Measurements from ENCODE around the gene ALDH1A3.

GRCh38 chr15:100949691-100950090 lies 70.1 kb downstream of the ALDH1A3 start:
- no peak for TF ChIP-seq ELF1 (IDR thresholded peaks at IDR 0.05)
- TF ChIP-seq TEAD4 (IDR thresholded peaks at IDR 0.05; ENCODE audit: borderline replicate concordance, insufficient read depth), result no peak
- no peak for TF ChIP-seq CTCF (IDR thresholded peaks at IDR 0.05)
- TF ChIP-seq JUND (IDR thresholded peaks at IDR 0.05), result no peak
- TF ChIP-seq SMC3 (IDR thresholded peaks at IDR 0.05; ENCODE audit: low read depth, low read length), result no peak
- no peak for TF ChIP-seq EZH2phosphoT487 (IDR thresholded peaks at IDR 0.05; ENCODE audit: borderline replicate concordance, low read depth)
- no peak for TF ChIP-seq POLR2AphosphoS5 (IDR thresholded peaks at IDR 0.05; ENCODE audit: low read depth, low read length)
- TF ChIP-seq YY1 (IDR thresholded peaks at IDR 0.05; ENCODE audit: low read depth), result no peak
- TF ChIP-seq RFX5 (IDR thresholded peaks at IDR 0.05; ENCODE audit: low read length), result no peak
- no peak for TF ChIP-seq TCF12 (IDR thresholded peaks at IDR 0.05)
- no peak for TF ChIP-seq GABPA (IDR thresholded peaks at IDR 0.05; ENCODE audit: low read depth)
- TF ChIP-seq PBX3 (IDR thresholded peaks at IDR 0.05), result no peak
- TF ChIP-seq EP300 (IDR thresholded peaks at IDR 0.05; ENCODE audit: borderline replicate concordance in 1 of 2, low read depth in 1 of 2, low read length in 1 of 2), result no peak
